ENCODE measurements around the gene CALHM4. TPM values are rescaled to one million over a fixed set of nuclear protein-coding genes. Genes with fewer than 3 reads are reported as not detected.

Gene CALHM4
- total and polyA plus RNA-seq, 2 of the 8 experiments (the other 6 are each of a cell fraction or from before 2014, with no cell fraction given) = not detected

- no peak overlapping the region for H2BK5ac ChIP-seq (ENCODE audit: low read depth, low read length)
- no peak overlapping the region for H2BK12ac ChIP-seq (ENCODE audit: low read depth, low read length)
- H4K20me1 ChIP-seq (replicated peaks in 1 of 2; ENCODE audit: control insufficient read depth in 1 of 2, insufficient read depth in 2 of 2, low read length in 2 of 2) = peaks cover 0 to 3% of the 10 kb centered on the region in 2 experiments
- H2AFZ ChIP-seq (ENCODE audit: low read length) = no peak overlapping the region
- no peak overlapping the region for H3K18ac ChIP-seq (ENCODE audit: extremely low read depth, low read length)
- H2BK120ac ChIP-seq (replicated peaks; ENCODE audit: low read depth, low read length) = no peak overlapping the region
- no peak overlapping the region for H3K27ac ChIP-seq (ENCODE audit: low read depth, low read length)
- H3K9me3 ChIP-seq (ENCODE audit: insufficient read depth in 2 of 2, low read depth in 1 of 2, low read length in 1 of 2) = no peaks in the 10 kb centered on the region
- no peak overlapping the region for H2BK20ac ChIP-seq (ENCODE audit: low read length)
- peaks cover 0 to 3% (median 1%) of the 10 kb centered on the region in 4 experiments; a peak in 3 of 7 replicates for H3K4me1 ChIP-seq (replicated peaks in 1 of 4; ENCODE audit: control insufficient read depth in 3 of 4, insufficient read depth in 4 of 4, low read length in 3 of 4)
- no peak overlapping the region for H2AK5ac ChIP-seq (ENCODE audit: low read depth, low read length)
- DNase-seq (ENCODE audit: low read depth in 1 of 2, low spot score in 2 of 2) (no peak), FAIRE-seq (no peak)
- no peaks in the 10 kb centered on the region for H3K27me3 ChIP-seq (replicated peaks in 1 of 4; ENCODE audit: control insufficient read depth in 3 of 4, extremely low read depth in 1 of 4, insufficient read depth in 3 of 4, low read length in 3 of 4)
- H3K56ac ChIP-seq (replicated peaks; ENCODE audit: insufficient read length, low read depth, low read length) = no peak overlapping the region
- H3K4ac ChIP-seq (replicated peaks; ENCODE audit: insufficient read length, low read depth, low read length) = no peak overlapping the region
- no peak overlapping the region for H3K9ac ChIP-seq (replicated peaks in 1 of 4; ENCODE audit: extremely low read depth in 1 of 4, low read depth in 3 of 4, low read length in 3 of 4)
- ChIA-PET POLR2A (ENCODE audit: partially characterized antibody) (no interaction called here), CTCF (ENCODE audit: partially characterized antibody) (interaction anchor here (0.6 to 5.9 kb wide), 9 partner anchors 9 to 300 kb away, joined by 3 to 59 read pairs (median 5); partner anchors contain the start of gene CALHM4)
- no peak overlapping the region for H4K91ac ChIP-seq (replicated peaks; ENCODE audit: insufficient read length, low read length)
- no peaks in the 10 kb centered on the region for H3K36me3 ChIP-seq (ENCODE audit: control insufficient read depth in 2 of 4, insufficient read depth in 4 of 4, low read length in 3 of 4)
- peaks cover 3% of the 10 kb centered on the region; the same call in 1 of the 2 replicates for H3K23me2 ChIP-seq (ENCODE audit: low read depth, low read length)
- no peak overlapping the region for H3K23ac ChIP-seq (ENCODE audit: insufficient read length)
- H4K8ac ChIP-seq (ENCODE audit: extremely low read depth, insufficient read depth, low read length) = no peak overlapping the region
- TF ChIP-seq CHD2 (IDR thresholded peaks at IDR 0.05; ENCODE audit: low read length) (no peak), GABPA (IDR thresholded peaks at IDR 0.05; ENCODE audit: borderline replicate concordance, insufficient read depth, low read length) (no peak), POLR2A (IDR thresholded peaks at IDR 0.05; ENCODE audit: control extremely low read depth in 1 of 2, low read depth in 2 of 2, low read length in 2 of 2) (no peak), SP1 (IDR thresholded peaks at IDR 0.05; ENCODE audit: low read depth, low read length) (no peak), KDM5A (IDR thresholded peaks at IDR 0.05; ENCODE audit: low read length) (no peak), ATF2 (IDR thresholded peaks at IDR 0.05; ENCODE audit: low read length) (no peak), CREB1 (IDR thresholded peaks at IDR 0.05) (no peak), RXRA (IDR thresholded peaks at IDR 0.05; ENCODE audit: insufficient read depth, low read depth, low read length) (no peak), MAFK (IDR thresholded peaks at IDR 0.05; ENCODE audit: low read depth, low read length) (no peak), CEBPB (IDR thresholded peaks at IDR 0.05; ENCODE audit: low read depth, low read length) (no peak), JUN (IDR thresholded peaks at IDR 0.05; ENCODE audit: low read depth, low read length) (no peak)
- H2BK15ac ChIP-seq (ENCODE audit: low read length) = no peak overlapping the region
- H4K5ac ChIP-seq (ENCODE audit: insufficient read length, low read depth, low read length) = no peak overlapping the region
- no peak overlapping the region for H3K4me3 ChIP-seq (ENCODE audit: extremely low read depth in 1 of 4, insufficient read depth in 2 of 4, low read depth in 3 of 4, low read length in 4 of 4)
- no peak overlapping the region; a peak in 1 of 4 replicates for H3K4me2 ChIP-seq (ENCODE audit: insufficient read depth in 1 of 2, low read depth in 2 of 2, low read length in 2 of 2)
- WGBS, 2 experiments (ENCODE audit: extremely low coverage in 1 of 2, insufficient coverage in 1 of 2, insufficient read length in 1 of 2, insufficient replicate concordance in 2 of 2, low coverage in 1 of 2, low lambda C conversion rate in 2 of 2, missing lambda C conversion rate in 1 of 2) = 76% methylated on average over 7 of the region's 7 CpGs; no CpG with 5 or more reads in 1 of the 2 experiments
- H3K14ac ChIP-seq (ENCODE audit: insufficient read length) = no peak overlapping the region
- peaks cover 2% of the 10 kb centered on the region; the same call in 1 of the 2 replicates for H3K79me1 ChIP-seq (ENCODE audit: low read depth, low read length)
- H3K79me2 ChIP-seq (ENCODE audit: control insufficient read depth in 1 of 2, insufficient read depth in 2 of 2, low read length in 2 of 2) = peaks cover 5 to 32% of the 10 kb centered on the region in 2 experiments; a peak in 3 of 4 replicates
Measured at GRCh38 chr6:116568821-116569755, 15.5 kb downstream of the CALHM4 start.
